Esophagus (tissue), 2 donors: ENCODE data around the gene ADPRM. TPM values are rescaled to one million over a fixed set of nuclear protein-coding genes. Genes with fewer than 3 reads are reported as not detected.

Experiments used
- H3K27ac ChIP-seq, 2 donors: one replicate each; pipeline ENCODE4 v1.5.1; 2013; ENCODE audit warnings: low read depth in 2 of 2, mild to moderate bottlenecking in 2 of 2, inconsistent platforms in 1 of 2, low read length in 1 of 2, moderate library complexity in 1 of 2
- H3K27me3 ChIP-seq, 2 donors: one replicate each; pipeline ENCODE4 v1.6.1; 2013; ENCODE audit warnings: low read length in 2 of 2, control low read depth in 1 of 2, mild to moderate bottlenecking in 1 of 2; ENCODE audit not compliant: insufficient read depth in 2 of 2, control insufficient read depth in 1 of 2
- H3K36me3 ChIP-seq, 2 donors: one replicate each; pipeline ENCODE4 v1.6.1; 2013; ENCODE audit warnings: low read length in 1 of 2; ENCODE audit not compliant: control insufficient read depth in 2 of 2, insufficient read depth in 2 of 2
- H3K4me1 ChIP-seq, 2 donors: one replicate each; pipeline ENCODE4 v1.6.1; 2013; ENCODE audit warnings: low read length in 1 of 2; ENCODE audit not compliant: control insufficient read depth in 2 of 2, insufficient read depth in 2 of 2
- H3K4me3 ChIP-seq, 2 donors: one replicate each; pipeline ENCODE4 v1.5.1; 2013; ENCODE audit warnings: low read length in 2 of 2, mild to moderate bottlenecking in 2 of 2, low read depth in 1 of 2, moderate library complexity in 1 of 2
- H3K9me3 ChIP-seq, 2 donors: one replicate each; pipeline ENCODE4 v1.6.1; 2013; ENCODE audit warnings: mild to moderate bottlenecking in 2 of 2, low read depth in 1 of 2, low read length in 1 of 2, moderate library complexity in 1 of 2; ENCODE audit not compliant: control insufficient read depth in 2 of 2, insufficient read depth in 1 of 2
- WGBS, 2 donors: extraction: QIAGEN DNeasy Blood & Tissue Kit; methylation state at CpG; one replicate each; pipeline ENCODE4 v1.1.7; 2013; 5-methylcytosine and 5-hydroxymethylcytosine counted together
- polyA plus RNA-seq, 2 donors: library from polyadenylated mRNA; stranded (reverse); fragments of 200-250 nt; gene quantifications; one replicate each; pipeline ENCODE4 v1.2.3, GENCODE V29; 2013
- donor health status: healthy with polysubstance abuse.
- donor health status: Bipolar disorder and iron deficiency.

The ADPRM gene
- polyA plus RNA-seq, 2 donors: 3.5 to 6.5 TPM

DNA sequence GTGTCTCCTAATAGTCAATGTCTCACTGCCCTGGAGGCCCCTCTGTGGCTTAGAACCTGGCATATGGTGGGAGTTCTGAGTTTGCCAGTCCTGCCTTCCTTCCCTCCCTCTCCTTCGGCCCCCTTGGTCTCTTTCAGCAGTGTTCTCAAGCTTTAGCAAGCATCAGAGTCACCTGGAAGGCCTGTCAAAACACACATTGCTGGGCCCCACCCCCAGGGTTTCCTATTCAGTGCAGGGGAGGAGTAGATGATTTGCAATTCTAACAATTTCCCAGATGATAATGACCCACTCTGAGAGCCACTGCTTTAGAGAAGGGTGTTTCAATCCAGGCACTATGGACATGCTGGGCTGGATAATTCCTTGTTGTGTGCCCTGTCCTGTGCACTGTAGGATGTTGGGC lies 58.8 kb downstream of the ADPRM start:
- H3K4me3 ChIP-seq: no peak overlapping the region
- no peaks in the 10 kb centered on the region for H3K36me3 ChIP-seq
- H3K27me3 ChIP-seq: no peaks in the 10 kb centered on the region
- no peaks in the 10 kb centered on the region for H3K9me3 ChIP-seq
- 69 to 78% methylated on average over 1 of the region's 1 CpG for WGBS, 2 donors
- H3K27ac ChIP-seq: no peak overlapping the region
- H3K4me1 ChIP-seq: no peaks in the 10 kb centered on the region

DNA sequence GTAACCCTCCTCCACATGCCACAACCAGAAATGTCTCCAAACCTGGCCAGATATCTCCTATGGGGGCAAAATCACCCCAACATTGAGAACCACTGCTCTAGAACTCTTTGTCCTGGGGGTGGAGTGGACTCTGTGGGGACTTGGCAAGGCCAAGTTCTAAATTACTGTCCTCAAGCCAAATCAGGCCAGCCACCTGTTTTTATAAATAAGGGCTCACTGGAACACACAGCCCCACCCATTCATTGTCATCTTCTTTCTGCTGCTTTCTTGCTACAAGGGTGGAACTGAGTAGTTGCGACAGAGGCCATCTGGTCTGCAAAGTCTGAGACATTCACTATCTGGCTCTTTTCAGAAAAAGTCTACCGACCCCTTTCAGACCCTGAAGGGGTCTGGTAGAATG lies 59.2 kb downstream of the ADPRM start:
- no peaks in the 10 kb centered on the region for H3K4me1 ChIP-seq
- WGBS, 2 donors: 79 to 80% methylated on average over 2 of the region's 2 CpGs

DNA sequence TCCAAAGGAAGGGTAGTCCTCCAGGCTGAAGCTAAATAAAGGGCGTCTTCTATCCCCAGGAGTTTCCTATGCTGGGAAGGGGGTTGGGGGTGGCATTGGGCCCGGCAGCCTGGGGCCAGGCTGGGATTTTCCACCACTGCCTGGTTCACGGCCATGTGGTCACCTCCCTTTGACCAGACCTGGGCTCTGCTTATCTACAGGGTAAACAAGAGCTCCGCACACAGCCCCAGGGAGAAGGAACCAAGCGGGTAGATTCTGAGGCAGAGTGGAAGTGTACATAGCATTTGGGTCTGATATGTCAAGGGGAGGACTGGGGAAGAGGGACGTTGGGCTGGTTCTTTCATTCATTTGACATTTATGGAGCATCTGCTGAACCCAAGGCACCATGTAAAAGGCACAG lies 59.7 kb downstream of the ADPRM start:
- H3K27me3 ChIP-seq: no peaks in the 10 kb centered on the region
- H3K4me1 ChIP-seq: no peaks in the 10 kb centered on the region
- no peak overlapping the region for H3K4me3 ChIP-seq
- H3K9me3 ChIP-seq: no peaks in the 10 kb centered on the region
- H3K27ac ChIP-seq: no peak overlapping the region
- H3K36me3 ChIP-seq: no peaks in the 10 kb centered on the region
- WGBS, 2 donors: 73 to 85% methylated on average over 6 of the region's 6 CpGs

More for the DNA sequence above, 59.2 kb downstream of the ADPRM start:
- Histone ChIP-seq H3K27me3 (no peaks in the 10 kb centered on the region), H3K27ac (no peak overlapping the region), H3K9me3 (no peaks in the 10 kb centered on the region), H3K4me3 (no peak overlapping the region), H3K36me3 (no peaks in the 10 kb centered on the region)

DNA sequence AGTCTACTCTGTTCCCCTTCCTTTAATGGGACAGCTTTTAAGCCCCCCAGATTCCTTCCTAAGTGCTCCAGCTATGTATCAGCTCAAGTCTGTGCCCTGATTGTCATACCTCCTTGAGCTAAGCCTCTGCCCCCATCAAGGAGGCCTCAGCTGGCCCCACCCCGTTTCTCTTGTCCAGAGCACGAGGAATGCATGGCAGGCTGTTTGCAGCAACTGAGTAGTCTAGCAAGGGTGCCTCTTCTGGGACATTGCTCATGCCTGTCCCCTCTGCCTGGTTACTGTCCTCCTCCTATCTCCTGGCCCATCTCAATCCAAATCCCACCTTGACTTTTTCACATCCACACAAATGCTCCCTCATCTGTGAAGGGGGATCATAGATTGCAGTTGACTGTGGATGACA lies 60.3 kb downstream of the ADPRM start:
- Histone ChIP-seq H3K4me1 (no peaks in the 10 kb centered on the region), H3K4me3 (no peak overlapping the region), H3K27ac (no peak overlapping the region), H3K36me3 (no peaks in the 10 kb centered on the region), H3K9me3 (no peaks in the 10 kb centered on the region), H3K27me3 (no peaks in the 10 kb centered on the region)
- 69 to 74% methylated on average over 2 of the region's 2 CpGs for WGBS, 2 donors

DNA sequence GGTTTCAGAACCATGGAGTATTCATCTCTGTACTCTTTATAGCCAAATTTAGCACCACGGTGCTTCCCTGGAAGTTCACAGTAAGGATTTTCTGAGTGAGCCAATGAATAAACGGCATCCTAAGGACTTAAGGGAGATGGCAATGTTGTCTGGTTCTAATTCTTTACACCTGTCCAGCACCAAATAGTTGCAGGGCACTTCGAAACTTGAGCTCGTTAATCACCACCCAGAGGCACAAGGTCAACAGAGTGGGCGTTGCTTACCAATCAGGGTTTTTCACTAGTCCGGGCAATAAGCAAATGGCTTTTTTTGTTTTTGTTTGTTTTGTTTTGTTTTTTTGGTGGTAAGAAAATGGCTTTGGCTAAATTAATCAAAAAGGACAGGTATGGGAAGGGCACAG lies 60.7 kb downstream of the ADPRM start:
- Histone ChIP-seq H3K9me3 (no peaks in the 10 kb centered on the region), H3K4me3 (no peak overlapping the region), H3K27ac (no peak overlapping the region), H3K36me3 (no peaks in the 10 kb centered on the region), H3K4me1 (no peaks in the 10 kb centered on the region), H3K27me3 (no peaks in the 10 kb centered on the region)
- WGBS, 2 donors: 74 to 90% methylated on average over 6 of the region's 6 CpGs

Other genes with a start within 250 kb of the ADPRM start
- not detected for gene MYH4, start 228.0 kb upstream of the ADPRM start, polyA plus RNA-seq
- gene MYH1, start 179.1 kb upstream of the ADPRM start, polyA plus RNA-seq: under 1 TPM in 1 of 2 donors, not detected in 1; 0.01 TPM
- under 1 TPM in 1 of 2 donors, not detected in 1; 0.02 TPM for gene MYH2, start 147.9 kb upstream of the ADPRM start, polyA plus RNA-seq
- 1 to 10 TPM in 1 of 2 donors, under 1 TPM in 1; 0.95 to 3.6 TPM for gene MYH3, start 40.3 kb upstream of the ADPRM start, polyA plus RNA-seq
- gene SCO1, start 61 bp upstream of the ADPRM start, polyA plus RNA-seq: 10 to 100 TPM in 1 of 2 donors, 1 to 10 TPM in 1; 4.9 to 14.3 TPM
- 1 to 10 TPM; 6.3 to 6.9 TPM for gene TMEM220, start 32.4 kb downstream of the ADPRM start, polyA plus RNA-seq
- gene TMEM238L, start 106.5 kb downstream of the ADPRM start, polyA plus RNA-seq: 1 to 10 TPM; 3.8 to 8.1 TPM
- under 1 TPM in 1 of 2 donors, not detected in 1; 0.01 TPM for gene PIRT, start 140.5 kb downstream of the ADPRM start, polyA plus RNA-seq